NCI-H187 treated with DMSO at 0.1 percent for 48 hours (cell line): Measurements from ENCODE around the gene IGFN1.
"Not testable (repeated sequence)": the region's sequence is repeated elsewhere in the genome, so short reads cannot be mapped to it uniquely, and the experiment has no call there.

Source experiments
- DNase-seq: peaks from one replicate; lab custom pipeline; 2025; lab: John Stamatoyannopoulos, UW

IGFN1 gene

DNA sequence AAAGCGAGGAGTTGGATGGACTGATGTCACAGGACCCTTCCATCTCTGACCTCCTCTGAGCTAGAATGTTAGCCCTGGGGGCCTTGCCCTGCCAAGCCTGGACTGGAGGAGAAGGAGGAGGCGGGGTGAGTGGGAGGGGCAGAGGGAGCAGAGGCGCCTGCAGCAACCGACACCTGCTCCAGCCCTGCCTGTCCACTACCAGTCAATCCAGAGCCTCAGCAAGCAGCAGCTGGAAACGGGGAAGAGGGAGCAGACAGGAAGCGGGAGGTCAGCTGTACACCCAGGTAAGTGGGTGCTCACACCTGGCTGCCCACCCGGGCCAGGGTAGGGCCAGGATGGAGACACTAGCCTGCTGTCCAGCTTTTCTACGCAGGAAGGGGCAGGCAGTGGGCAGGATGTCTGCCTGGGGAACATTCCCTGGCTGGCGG, at the start of gene IGFN1:
Gene IGFN1 (plus strand): TSS at position 201 of the 428 bp plus-strand sequence. CDS start 2,470 bp downstream, outside the sequence.
- no peak for DNase-seq

DNA sequence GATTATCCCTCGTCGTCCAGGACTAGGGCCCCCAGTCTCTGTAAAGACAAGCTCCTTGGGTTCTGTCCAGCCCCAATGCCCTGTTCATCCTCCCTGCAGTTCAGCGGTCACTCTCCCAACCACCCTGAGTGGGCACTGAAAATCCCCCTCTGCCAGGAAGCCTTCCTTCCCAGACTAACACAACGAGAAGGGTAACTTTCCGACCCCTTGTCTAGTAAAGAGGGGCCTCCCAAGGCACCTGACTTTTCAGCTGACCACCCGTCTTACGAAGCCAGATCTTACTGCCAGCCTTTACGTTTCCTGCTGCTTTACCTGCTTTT, 49.7 kb upstream of the IGFN1 start:
- no peak for DNase-seq

DNA sequence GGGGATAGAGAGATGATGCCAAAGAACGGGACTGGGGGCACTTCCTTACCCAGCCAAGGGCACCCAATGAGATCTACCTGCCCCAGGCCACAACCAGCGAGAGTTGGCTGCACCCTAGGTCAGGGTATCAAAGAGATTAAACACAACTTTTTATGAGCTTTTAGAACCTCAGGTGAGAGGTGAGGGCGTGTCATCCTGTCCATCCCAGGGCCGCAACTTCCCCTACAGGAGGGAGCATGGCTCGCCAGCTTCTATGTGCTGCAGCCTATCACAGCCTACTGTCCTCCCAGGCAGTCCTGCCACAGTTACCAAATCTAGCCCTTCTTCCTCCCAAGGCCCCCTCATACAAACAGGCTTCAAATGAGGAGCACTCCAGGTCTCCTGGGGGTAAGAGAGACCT, 49.2 kb upstream of the IGFN1 start:
- no peak for DNase-seq

DNA sequence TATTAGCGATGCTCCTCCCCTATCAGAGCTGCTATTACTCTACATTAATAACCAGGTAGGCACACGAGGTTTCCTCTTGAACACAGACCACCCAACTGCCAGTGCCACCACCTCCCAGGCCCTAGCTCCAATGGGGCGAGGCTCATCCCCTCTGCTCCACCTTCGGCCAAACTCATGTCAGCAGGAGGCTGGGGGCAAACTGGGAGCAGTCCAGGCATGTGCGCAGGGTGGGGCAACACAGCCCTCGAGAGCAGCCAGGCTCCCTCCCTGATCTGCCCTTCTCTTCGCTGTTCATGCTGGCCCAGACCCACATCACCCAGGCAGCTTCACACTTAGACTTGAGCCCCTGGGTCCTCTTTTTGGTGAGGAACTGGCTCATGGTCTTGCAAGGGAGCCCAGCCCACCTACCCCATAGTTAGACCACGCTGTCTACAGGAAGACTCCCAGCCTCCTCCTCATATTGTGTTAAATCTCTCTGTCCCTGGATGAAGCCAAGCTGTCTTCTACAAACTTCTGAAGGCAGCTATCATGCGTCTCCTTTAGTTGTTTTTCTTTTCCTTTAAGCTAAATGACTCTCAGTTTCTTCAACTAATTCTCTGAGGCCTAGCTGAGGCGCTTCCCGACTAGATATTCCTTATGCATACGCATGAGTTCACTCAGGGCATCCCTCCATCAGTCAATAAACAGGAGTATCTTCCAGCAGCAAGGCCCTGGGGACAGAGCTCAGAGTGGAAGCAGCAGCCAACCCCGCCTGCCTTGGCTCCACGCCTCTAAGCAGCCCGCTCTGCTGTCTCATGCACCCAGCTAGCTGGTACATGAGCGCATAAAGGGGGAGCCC, 48.4 kb upstream of the IGFN1 start:
- DNase-seq: no peak

DNA sequence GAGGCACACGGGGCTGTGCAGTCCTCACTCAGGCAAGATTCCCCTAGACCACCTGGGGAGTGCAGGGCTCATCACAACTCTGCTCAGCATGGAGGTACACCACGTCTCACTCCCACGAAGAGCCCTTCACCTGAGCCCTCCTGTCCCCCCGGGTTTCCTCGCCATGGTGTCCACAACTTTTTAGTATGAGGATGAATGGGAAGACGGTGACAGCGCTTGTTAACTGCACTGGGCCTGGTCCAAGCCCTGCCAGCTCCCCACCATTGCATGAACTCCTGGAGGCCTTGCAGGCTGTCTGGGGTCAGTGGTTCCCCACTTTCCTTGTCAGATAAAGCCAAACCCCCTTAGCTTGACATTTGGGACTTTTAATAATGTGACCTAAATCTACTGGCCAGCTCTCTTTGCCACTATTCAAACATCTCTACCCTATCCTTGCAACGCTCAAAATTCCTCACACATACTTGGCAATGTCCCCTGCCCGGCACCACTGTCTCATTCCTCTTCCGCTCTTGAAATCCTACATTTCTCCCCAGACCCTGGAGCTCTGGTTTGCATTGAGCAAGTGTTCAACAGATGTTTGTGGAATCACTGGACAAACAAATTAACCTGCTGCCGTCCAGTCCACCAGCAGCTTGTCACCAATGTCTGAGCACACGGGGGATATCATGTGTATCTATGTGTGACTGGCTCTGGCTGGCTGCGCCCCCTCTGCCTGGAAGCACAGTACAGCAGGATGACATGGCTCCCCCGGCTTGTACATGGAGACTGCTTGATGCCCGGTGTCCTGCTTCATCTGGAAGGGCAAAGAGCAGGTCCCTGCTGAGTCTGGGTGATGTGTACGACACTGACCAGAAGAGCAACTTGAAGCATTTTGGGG, 47.5 kb upstream of the IGFN1 start:
- no peak for DNase-seq

DNA sequence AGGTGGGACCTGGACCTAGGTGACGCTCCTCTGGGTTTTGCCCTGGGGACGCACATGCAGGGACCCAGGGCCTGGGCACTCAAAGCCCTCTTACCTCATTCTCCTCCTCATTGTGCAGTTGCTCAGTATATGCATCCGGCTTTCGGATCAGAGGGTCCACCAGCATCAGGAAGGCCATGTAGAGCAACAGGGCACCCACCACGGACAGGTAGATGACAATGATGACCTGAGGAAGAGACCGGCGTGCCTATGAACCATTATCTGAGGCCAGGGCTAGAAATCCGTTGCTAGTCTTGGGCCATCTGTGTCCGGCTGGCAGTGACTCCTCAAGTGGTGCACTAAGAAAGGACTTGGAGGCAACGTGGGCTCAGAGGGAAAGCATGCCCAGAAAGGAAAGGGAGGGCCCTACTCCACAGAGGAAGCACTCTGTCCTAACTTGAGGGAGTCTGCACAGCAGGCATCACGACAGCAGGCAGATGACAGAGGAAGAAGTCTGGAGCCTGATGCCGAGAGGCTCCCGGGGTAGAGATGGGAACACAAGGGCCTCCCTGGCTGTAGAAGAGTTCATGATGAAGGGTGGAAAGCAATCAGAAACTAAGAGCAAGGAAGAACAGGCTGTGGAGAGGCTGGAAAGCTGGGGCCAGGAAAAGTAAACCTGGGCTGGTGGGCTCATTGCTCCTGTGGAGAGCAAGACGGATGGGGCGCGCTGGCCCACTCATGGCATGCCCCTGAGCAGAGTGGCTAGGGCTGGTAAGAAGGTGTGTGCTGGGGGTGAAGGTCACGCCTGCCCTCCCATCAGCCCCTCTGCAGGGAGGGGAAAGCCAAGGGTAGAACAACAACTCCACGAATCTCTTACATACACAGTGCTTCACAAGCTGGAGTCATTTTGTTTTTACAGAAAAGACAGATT, 46.6 kb upstream of the IGFN1 start:
- DNase-seq: no peak

DNA sequence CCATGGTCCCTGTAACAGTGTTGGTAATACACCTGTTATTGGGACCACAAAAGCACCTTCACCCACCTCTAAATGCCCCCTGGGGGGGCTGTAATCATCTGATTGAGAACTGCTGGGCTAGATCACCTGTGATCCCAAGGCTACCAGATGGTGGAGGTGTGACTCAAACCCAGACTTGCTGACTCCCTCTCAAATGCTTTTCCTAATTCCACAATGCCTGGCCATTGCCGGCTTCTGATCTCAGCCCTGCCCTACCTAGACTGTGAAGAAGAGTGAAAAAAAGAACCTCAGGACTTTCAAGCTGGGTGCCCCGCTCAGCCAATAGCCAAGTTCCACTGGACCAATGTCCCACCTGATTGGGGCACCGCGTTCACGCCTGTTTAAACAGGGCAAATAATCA, 45.9 kb upstream of the IGFN1 start:
- DNase-seq: no peak

DNA sequence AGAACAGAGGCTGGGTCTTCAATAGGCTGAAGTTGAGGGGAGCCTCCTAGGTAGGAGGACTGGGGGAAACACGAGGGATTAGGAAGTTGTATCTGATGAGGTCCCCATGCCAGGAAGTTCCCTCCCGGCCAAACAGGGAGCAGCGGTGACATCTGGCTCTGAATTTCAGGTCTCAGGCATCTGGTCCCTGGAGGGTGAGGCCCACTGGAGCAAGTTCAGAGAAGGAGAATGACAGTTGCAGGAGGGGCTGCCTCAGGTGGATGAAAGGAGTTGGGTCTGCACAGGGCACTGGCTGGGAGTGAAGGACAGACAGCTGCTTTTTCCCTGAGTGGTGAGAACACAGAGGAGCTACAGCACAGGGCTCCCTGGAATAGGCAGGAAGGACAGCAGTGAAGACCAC, 45.5 kb upstream of the IGFN1 start:
- DNase-seq: no peak

DNA sequence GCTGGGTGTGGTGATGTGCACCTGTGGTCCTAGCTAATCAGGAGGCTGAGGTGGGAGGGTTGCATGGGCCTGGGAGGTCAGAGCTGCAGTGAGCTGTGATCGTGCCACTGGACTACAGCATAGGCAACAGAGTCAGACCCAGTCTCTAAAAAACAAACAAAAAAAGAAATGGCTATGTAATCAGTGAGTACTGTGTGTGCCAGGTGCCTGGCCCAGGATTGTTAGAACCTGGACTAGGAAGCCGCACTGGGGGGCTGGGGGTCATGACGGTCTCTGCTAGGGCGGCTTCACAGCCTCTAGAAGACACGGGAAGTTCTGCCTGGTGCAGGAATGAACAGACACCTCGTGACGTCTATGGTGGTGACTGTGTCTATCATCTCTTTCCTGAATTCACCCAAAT, 44.8 kb upstream of the IGFN1 start:
- no peak for DNase-seq

DNA sequence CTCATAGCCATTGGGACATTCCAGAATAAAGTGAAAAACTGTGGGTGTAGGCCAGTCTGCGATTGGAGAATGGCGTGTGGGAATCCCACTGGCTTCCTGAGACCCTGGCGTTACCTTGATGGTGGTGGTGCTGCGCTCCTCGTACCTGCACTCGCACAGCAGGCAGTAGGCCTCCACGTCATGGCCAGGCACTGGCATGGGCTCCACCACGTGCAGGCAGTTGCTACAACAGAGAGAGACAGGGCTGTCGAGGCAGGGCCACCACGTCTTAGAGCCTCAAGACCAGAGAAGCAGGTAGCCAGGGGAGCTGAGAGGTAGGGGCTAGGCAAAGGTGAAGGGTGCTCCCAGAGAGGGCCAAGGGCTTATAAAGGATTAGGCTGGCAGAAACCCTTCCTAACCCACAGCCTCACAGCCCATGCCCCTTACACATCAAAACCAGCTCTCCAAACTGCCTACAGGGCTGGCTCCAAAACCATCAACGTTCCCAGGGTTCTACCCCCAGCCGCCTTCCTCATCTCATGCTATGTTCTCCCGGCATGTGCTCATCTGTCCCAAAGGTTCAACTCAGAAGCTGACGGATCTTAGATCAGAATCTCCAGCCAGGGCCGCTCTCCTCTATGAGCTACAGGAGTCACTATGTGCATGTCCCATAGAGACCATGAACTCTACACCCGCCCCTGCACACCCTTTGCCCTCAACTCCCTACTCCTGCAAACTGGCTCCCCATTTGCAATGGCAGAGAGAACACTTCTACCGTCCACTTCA, 43.8 kb upstream of the IGFN1 start:
- no peak for DNase-seq

DNA sequence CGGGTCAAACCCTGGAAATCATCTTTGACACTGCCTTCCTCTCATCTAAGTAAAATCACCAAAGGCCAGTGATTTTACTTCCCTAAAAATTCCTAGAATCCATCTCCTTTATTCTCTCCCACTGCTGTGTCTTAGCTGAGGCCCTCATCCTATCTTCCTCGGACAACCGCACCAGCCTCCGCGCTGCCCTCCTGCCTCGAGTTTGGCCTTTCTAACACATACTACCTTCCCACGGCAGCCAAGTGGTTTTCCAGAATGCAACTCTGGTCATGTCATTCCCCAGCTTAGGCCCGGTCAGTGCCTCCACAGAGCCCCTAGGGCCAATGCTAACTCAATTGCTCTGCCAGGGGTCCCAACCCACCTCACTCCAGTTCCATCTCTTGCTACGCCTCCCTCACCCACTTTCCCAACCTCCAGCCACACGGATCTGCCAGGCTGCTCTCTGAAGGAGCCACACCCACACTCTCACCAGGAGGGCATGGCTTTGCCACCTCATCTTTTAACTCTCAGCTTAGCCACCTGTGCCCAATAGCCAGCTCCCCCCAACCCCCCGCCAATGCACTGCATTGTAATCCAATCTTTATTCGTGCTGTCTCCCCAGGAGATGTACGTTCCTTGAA, 43.1 kb upstream of the IGFN1 start:
- DNase-seq: no peak

DNA sequence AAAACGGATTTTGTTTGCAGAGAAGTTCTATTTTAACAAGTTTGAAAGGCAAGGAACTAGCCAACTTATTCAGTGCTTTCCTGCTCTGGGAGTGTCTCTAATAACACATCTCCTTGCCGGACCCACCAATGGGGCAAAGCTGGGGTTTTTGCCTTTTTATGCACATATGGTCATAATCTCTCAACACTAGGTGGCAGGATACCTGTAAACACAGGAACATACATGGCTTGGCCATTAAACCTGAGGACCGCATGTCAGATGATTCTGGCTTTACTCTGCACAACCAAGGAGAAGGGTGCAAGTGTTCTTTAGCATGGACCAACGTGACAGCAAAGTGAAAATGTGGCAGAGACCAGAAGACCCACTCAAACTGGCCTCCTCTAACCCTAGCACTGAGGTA, 41.2 kb upstream of the IGFN1 start:
- no peak for DNase-seq

DNA sequence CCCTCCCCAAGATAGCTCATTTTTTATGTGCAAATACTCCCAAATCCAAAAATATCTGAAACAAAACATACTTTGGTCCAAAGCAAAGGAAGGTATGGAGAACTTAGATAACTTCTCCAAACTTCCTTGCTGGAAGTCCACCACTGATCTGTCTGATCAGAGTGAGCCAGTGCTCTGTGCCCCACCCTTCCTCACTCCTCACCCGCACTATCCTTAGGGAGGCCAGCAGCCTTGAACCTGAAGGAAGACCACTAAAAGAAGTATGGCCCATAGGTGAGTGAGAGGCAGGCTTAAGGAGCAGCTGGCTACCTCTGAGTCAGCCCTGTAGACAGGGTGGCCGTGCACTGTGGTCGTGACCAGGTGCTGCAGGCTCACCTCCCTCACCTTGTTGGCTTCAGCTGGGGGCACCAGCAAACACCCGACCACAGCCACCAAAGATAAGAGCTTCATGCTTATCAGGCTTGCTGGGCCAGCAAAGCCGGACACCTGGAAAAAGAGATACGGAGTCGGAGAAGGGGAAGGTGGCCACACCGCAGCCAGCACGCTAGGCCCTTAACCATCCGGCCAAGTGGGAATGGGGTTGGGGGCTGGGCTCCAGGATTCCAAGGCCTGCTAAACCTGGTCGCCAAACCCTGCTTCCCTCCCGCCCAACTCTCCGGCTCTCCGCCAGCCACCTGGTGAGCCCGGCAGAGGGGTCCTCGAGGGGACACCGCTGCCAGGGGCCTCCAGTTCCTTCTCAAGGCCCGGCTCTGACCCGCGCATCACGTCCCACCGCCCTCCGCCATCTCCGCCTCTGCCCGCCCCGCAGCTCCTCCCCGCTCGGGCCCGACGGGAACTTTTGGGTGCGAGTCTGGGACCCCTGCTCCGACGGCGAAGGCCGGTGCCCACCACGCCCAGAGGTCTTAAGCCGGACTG, 36.9 kb upstream of the IGFN1 start:
- no peak for DNase-seq

DNA sequence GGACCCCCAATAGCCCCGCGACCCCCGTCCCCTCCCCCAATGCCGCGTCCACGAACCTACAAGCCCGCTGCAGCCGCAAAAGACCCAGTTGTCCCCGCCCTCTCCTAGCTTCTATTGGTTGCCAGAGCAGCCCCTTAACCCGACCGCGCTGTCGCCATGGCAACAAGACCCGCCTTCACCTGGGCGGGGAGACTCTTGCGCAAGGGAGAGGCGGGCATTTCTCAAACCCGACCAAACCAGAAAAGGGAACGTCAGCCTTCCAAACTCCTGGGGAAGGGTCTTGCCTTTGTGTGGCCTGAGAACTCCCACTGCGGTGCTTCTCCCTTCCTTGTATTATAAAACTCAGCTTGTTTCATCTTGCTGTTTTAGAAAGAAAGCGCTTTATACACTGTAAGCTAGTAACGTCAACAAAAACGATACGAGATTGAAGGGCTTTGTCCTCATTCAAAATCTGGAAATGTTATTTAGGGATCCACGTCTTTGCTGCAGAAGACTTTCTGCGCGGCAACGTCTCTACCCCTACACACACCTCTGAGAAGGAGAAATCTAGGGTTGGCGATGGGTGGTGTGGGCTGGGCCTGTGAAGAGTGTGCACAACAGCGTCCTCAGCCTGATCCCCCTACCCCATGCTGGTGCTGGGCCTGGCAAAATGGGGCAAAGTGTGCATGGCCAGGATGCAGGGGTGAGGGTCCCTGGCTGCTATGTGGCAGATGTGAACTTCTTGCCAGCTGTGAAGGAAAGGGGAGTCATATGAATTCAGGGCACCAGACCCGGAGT, 36.0 kb upstream of the IGFN1 start, which contains the start of gene TMEM9:
Gene TMEM9 (minus strand): TSS at position 86 of the 777 bp plus-strand sequence. CDS start 551 bp downstream, outside the sequence.
- DNase-seq: peak; percentile 36

DNA sequence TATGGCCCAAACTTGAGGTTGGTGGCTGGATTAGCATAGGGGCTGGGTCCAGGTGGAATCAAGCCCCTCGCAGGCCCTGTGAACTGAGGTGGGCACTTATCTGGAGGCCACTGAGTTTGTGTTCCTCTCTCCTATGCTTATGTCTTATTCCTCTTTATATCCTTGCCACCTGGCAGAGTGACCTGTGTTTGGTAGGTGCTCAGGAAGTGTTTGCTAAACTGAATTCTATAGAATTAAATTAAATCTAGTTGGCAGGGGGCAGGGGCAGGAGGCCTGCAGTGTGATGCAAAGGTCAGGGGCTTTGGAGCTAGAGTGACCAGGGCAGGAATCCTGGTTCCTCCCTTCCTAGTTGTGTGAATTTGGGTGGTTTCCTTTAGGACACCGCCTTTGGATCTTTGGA, 35.3 kb upstream of the IGFN1 start:
- DNase-seq: no peak

DNA sequence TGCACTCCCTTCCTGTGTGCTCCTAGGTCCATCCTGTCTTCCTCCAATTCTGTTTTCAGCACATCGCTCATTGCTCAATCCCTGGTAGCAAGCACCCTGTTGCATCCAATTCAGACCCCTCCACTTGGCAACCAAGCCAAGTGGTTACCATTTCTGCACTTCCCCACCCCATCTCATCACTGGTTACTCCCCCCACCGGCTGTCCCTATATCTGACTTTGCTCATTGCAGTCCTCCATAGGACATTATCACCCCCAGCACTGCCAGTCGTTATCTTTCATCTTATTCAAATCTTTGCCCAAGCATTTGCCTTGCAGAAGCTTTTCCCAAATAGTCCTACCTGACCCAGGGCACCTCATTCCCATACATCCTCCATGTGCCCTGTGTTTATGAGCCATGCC, 34.3 kb upstream of the IGFN1 start:
- DNase-seq: no peak

DNA sequence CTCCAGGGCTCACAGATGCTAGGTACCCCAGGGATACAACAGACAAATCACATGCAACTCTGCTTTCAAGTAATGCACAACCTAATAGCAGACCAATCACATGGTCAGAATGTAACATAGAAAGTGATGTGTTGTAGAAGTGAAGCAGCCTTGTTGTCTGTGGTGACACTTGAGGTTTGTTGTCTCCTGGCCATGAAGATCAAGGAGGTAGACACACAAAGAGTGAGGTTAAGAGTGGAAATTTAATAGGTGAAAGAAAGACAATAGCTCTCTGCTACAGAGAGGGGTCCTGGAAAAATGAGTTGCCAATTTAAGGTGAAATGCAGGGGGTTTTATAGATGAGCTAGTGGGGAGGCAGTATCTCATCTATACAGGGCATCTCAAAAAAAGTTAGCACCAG, 33.8 kb upstream of the IGFN1 start:
- DNase-seq: no peak

DNA sequence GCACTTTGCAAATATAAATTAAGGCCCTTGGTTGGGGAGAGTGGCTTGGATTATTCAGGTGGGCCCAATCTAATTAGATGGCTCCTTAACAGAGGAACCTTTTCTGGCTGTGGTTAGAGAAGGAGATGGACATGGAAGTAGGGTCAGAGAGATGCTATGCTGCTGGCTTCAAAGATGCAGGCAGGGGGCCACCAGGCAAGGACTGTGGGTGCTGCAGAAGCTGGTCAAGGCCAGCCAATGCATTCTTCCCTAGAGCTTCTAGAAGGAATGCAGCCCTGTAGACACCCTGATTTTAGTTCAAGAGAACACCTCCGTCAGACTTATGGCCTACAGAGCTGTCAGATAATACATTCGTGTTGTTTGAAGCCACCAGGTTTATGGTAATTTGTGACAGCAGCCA, 32.7 kb upstream of the IGFN1 start:
- DNase-seq: no peak

DNA sequence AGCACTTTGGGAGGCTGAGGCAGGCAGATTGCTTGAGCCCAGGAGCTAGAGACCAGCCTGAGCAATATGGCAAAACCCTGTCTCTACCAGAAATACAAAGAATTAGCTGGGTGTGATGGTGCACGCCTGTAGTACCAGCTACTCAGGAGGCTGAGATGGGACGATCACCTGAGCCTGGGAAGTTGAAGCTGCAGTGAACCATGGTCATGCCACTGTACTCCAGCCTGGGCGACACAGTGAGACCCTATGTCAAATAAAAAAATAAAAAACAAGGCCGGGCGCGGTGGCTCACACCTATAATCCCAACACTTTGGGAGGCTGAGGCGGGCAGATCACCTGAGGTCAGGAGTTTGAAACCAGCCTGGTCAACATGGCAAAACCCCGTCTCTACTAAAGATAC, 27.6 kb upstream of the IGFN1 start:
- not testable (repeated sequence) for DNase-seq
